Measurements from ENCODE around the gene YES1.

The YES1 gene

DNA sequence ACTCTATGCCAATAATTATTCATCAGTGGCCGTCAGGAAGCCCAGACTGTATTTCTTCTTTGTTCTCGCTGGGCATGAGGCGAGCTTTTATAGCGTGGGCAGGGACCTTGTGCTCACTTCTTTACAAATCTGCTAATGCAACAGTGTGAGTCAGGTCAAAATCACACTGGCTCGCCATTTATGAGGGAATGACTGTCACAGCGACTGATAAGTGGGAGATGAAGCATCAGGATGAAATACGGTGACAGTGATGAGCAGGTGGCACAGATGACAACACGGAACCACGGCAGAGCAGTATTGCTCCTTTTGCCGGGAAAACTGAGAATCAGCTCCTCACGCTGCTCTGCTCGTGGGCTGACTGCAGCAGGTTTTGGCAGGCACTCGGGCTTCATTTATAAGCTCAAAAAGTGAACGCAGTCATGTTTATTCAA lies 134.1 kb downstream of the YES1 start:
- H3K9me3 ChIP-seq (ENCODE audit: control insufficient read depth in 1 of 2, low read length in 2 of 2), result no peaks in the 10 kb centered on the region
- H3K27ac ChIP-seq (ENCODE audit: low read depth, low read length), result no peak overlapping the region
- peaks cover 11 to 71% of the 10 kb centered on the region in 2 donors for H3K36me3 ChIP-seq (ENCODE audit: control insufficient read depth in 1 of 2, insufficient read depth in 2 of 2, low read length in 2 of 2)
- peaks cover 2 to 5% of the 10 kb centered on the region in 2 donors for H3K4me1 ChIP-seq (ENCODE audit: control insufficient read depth in 1 of 2, insufficient read depth in 2 of 2, low read length in 2 of 2)
- no peaks in the 10 kb centered on the region for H3K27me3 ChIP-seq (ENCODE audit: control insufficient read depth in 1 of 2, insufficient read depth in 2 of 2, low read length in 2 of 2)
- no peak overlapping the region for H3K4me3 ChIP-seq (ENCODE audit: low read depth in 1 of 2, low read length in 2 of 2)
- no peak overlapping the region for H3K9ac ChIP-seq (ENCODE audit: low read depth in 1 of 2, low read length in 2 of 2)

DNA sequence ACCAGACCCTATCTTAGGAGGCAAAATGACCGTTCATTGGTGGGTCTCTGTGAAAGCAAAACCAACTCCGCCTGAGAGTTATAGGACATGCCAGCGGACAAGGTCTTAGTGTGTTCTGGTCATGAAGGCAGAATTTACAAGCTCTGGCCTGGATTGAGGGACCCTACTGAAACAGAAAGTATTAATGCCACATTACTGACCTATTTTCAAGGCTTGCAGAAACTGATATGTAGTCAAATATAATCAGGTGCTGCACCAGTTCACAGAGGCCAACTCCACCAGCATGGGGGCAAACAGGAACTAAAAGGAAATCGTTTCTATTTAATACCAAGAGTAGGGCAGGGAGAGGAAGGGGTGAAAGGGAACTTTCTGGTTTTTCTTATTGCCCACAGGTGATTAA lies 134.9 kb downstream of the YES1 start:
- H3K4me3 ChIP-seq (ENCODE audit: low read depth in 1 of 2, low read length in 2 of 2), result no peak overlapping the region
- peaks cover 13 to 76% of the 10 kb centered on the region in 2 donors for H3K36me3 ChIP-seq (ENCODE audit: control insufficient read depth in 1 of 2, insufficient read depth in 2 of 2, low read length in 2 of 2)
- H3K9me3 ChIP-seq (ENCODE audit: control insufficient read depth in 1 of 2, low read length in 2 of 2), result no peaks in the 10 kb centered on the region
- H3K27me3 ChIP-seq (ENCODE audit: control insufficient read depth in 1 of 2, insufficient read depth in 2 of 2, low read length in 2 of 2), result no peaks in the 10 kb centered on the region
- no peak overlapping the region for H3K27ac ChIP-seq (ENCODE audit: low read depth, low read length)
- no peak overlapping the region for H3K9ac ChIP-seq (ENCODE audit: low read depth in 1 of 2, low read length in 2 of 2)
- H3K4me1 ChIP-seq (ENCODE audit: control insufficient read depth in 1 of 2, insufficient read depth in 2 of 2, low read length in 2 of 2), result peaks cover 0 to 2% of the 10 kb centered on the region in 2 donors

DNA sequence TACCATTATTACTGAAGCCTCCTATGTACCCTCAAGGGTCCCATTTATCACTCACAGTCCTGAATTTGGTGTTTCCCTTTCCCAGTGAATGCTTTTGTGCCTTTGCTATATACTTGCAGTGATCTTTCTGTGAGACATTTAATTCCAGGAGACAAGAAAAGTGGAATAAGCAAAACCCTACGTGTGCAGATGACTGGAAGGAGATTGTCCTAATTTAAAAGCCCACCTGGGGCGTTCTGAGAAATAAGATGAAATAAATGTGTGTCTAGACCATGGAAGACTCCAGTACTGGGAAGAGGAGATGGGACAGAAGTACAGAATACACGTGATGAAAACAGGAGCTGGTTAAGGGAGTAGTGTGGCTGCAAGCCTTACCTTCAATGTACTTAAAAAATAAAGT lies 135.3 kb downstream of the YES1 start:
- peaks cover 9 to 74% of the 10 kb centered on the region in 2 donors for H3K36me3 ChIP-seq (ENCODE audit: control insufficient read depth in 1 of 2, insufficient read depth in 2 of 2, low read length in 2 of 2)
- H3K4me1 ChIP-seq (ENCODE audit: control insufficient read depth in 1 of 2, insufficient read depth in 2 of 2, low read length in 2 of 2), result no peaks in the 10 kb centered on the region
- no peak overlapping the region for H3K9ac ChIP-seq (ENCODE audit: low read depth in 1 of 2, low read length in 2 of 2)
- H3K27me3 ChIP-seq (ENCODE audit: control insufficient read depth in 1 of 2, insufficient read depth in 2 of 2, low read length in 2 of 2), result no peaks in the 10 kb centered on the region
- no peak overlapping the region for H3K27ac ChIP-seq (ENCODE audit: low read depth, low read length)
- no peak overlapping the region for H3K4me3 ChIP-seq (ENCODE audit: low read depth in 1 of 2, low read length in 2 of 2)
- H3K9me3 ChIP-seq (ENCODE audit: control insufficient read depth in 1 of 2, low read length in 2 of 2), result no peaks in the 10 kb centered on the region

DNA sequence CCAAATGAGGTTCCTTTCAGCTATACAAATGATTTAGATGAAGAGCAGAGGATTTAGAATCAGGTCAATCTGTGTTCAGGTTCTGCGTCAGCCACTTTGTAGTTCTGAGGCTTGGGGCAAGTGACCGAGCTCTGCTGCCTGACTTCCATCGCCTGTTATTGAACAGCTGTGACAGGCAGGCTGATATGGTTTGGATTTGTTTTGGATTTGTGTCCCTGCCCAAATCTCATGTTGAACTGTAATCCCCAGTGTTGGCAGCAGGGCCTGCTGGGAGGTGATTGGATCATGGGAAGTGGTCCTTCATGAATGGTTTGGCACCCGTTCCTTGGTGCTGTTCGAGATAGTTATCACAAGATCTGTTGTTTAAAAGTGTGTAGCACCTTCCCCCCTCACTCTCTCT lies 136.0 kb downstream of the YES1 start:
- no peak overlapping the region for H3K9ac ChIP-seq (ENCODE audit: low read depth in 1 of 2, low read length in 2 of 2)
- no peak overlapping the region for H3K4me3 ChIP-seq (ENCODE audit: low read depth in 1 of 2, low read length in 2 of 2)
- H3K4me1 ChIP-seq (ENCODE audit: control insufficient read depth in 1 of 2, insufficient read depth in 2 of 2, low read length in 2 of 2), result no peaks in the 10 kb centered on the region
- H3K27me3 ChIP-seq (ENCODE audit: control insufficient read depth in 1 of 2, insufficient read depth in 2 of 2, low read length in 2 of 2), result no peaks in the 10 kb centered on the region
- H3K27ac ChIP-seq (ENCODE audit: low read depth, low read length), result no peak overlapping the region
- peaks cover 12 to 72% of the 10 kb centered on the region in 2 donors for H3K36me3 ChIP-seq (ENCODE audit: control insufficient read depth in 1 of 2, insufficient read depth in 2 of 2, low read length in 2 of 2)
- no peaks in the 10 kb centered on the region for H3K9me3 ChIP-seq (ENCODE audit: control insufficient read depth in 1 of 2, low read length in 2 of 2)

DNA sequence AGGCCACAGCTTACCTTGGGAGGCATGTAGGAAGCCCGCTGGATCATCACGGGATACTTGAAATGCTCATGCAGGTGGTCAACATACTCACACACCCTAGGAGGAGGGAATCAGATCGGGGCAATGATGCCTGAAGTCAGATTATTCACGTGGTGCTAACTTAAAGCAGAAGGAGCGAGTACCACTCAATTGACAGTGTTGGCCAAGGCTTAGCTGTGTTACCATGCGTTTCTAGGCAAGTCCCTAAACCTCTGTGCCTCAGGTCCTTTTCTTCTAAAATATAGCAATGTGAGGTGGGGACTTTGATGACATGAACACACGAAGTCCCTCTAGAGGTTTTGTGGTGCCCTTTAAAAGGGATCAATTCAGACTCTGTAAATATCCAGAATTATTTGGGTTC lies 136.7 kb downstream of the YES1 start:
- Histone ChIP-seq H3K27ac (ENCODE audit: low read depth, low read length) (no peak overlapping the region), H3K4me1 (ENCODE audit: control insufficient read depth in 1 of 2, insufficient read depth in 2 of 2, low read length in 2 of 2) (no peaks in the 10 kb centered on the region), H3K36me3 (ENCODE audit: control insufficient read depth in 1 of 2, insufficient read depth in 2 of 2, low read length in 2 of 2) (peaks cover 17 to 77% of the 10 kb centered on the region in 2 donors), H3K4me3 (ENCODE audit: low read depth in 1 of 2, low read length in 2 of 2) (no peak overlapping the region), H3K27me3 (ENCODE audit: control insufficient read depth in 1 of 2, insufficient read depth in 2 of 2, low read length in 2 of 2) (no peaks in the 10 kb centered on the region), H3K9me3 (ENCODE audit: control insufficient read depth in 1 of 2, low read length in 2 of 2) (no peaks in the 10 kb centered on the region), H3K9ac (ENCODE audit: low read depth in 1 of 2, low read length in 2 of 2) (no peak overlapping the region)

DNA sequence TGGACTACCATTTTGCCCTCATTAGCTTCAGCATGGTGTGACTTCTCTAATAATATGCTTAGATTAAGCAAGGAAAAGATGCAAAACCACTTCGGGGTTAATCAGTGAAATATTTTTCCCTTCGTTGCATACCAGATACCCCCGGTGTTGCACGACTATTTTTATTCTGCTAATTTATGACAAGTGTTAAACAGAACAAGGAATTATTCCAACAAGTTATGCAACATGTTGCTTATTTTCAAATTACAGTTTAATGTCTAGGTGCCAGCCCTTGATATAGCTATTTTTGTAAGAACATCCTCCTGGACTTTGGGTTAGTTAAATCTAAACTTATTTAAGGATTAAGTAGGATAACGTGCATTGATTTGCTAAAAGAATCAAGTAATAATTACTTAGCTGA lies 138.3 kb downstream of the YES1 start:
- Histone ChIP-seq H3K27me3 (ENCODE audit: control insufficient read depth in 1 of 2, insufficient read depth in 2 of 2, low read length in 2 of 2) (no peaks in the 10 kb centered on the region), H3K36me3 (ENCODE audit: control insufficient read depth in 1 of 2, insufficient read depth in 2 of 2, low read length in 2 of 2) (peaks cover 22 to 74% of the 10 kb centered on the region in 2 donors), H3K4me1 (ENCODE audit: control insufficient read depth in 1 of 2, insufficient read depth in 2 of 2, low read length in 2 of 2) (peaks cover 0 to under 1% of the 10 kb centered on the region in 2 donors), H3K9me3 (ENCODE audit: control insufficient read depth in 1 of 2, low read length in 2 of 2) (no peaks in the 10 kb centered on the region), H3K27ac (ENCODE audit: low read depth, low read length) (no peak overlapping the region), H3K4me3 (ENCODE audit: low read depth in 1 of 2, low read length in 2 of 2) (no peak overlapping the region), H3K9ac (ENCODE audit: low read depth in 1 of 2, low read length in 2 of 2) (no peak overlapping the region)

DNA sequence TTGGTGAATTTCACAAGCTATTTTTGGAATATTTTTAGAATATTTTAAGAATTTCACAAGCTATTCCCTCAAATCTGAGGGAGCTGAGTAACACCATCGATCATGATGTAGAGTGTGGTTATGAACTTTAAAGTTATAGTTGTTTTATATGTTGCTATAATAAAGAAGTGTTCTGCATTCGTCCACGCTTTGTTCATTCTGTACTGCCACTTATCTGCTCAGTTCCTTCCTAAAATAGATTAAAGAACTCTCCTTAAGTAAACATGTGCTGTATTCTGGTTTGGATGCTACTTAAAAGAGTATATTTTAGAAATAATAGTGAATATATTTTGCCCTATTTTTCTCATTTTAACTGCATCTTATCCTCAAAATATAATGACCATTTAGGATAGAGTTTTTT lies 138.7 kb downstream of the YES1 start:
- H3K27ac ChIP-seq (ENCODE audit: low read depth, low read length), result no peak overlapping the region
- H3K9ac ChIP-seq (ENCODE audit: low read depth in 1 of 2, low read length in 2 of 2), result no peak overlapping the region
- H3K4me3 ChIP-seq (ENCODE audit: low read depth in 1 of 2, low read length in 2 of 2), result no peak overlapping the region
- peaks cover 0 to 5% of the 10 kb centered on the region in 2 donors for H3K4me1 ChIP-seq (ENCODE audit: control insufficient read depth in 1 of 2, insufficient read depth in 2 of 2, low read length in 2 of 2)
- H3K9me3 ChIP-seq (ENCODE audit: control insufficient read depth in 1 of 2, low read length in 2 of 2), result no peaks in the 10 kb centered on the region
- no peaks in the 10 kb centered on the region for H3K27me3 ChIP-seq (ENCODE audit: control insufficient read depth in 1 of 2, insufficient read depth in 2 of 2, low read length in 2 of 2)
- peaks cover 24 to 70% of the 10 kb centered on the region in 2 donors for H3K36me3 ChIP-seq (ENCODE audit: control insufficient read depth in 1 of 2, insufficient read depth in 2 of 2, low read length in 2 of 2)
